GM23248 (cell line): ENCODE measurements around the gene KRTAP3-1. TPM values are rescaled to one million over a fixed set of nuclear protein-coding genes. Genes with fewer than 3 reads are reported as not detected.
"Not testable (repeated sequence)": the region's sequence is repeated elsewhere in the genome, so short reads cannot be mapped to it uniquely, and the experiment has no call there.

Experiments used
- DNase-seq: peaks from one replicate; pipeline ENCODE4 v3.0.0-alpha.2; 2015
- H2AFZ ChIP-seq: fragments of 200-600 bp; sonication (generic); 2 replicates; pipeline ENCODE4 v1.6.1; 2016; ENCODE audit warnings: antibody characterized with exemption
- H3F3A ChIP-seq: fragments of 200-600 bp; sonication (generic); 2 replicates; pipeline ENCODE4 v1.6.1; 2016; ENCODE audit warnings: mild to moderate bottlenecking, antibody characterized with exemption, mixed run types; ENCODE audit not compliant: insufficient read depth
- H3K27ac ChIP-seq: fragments of 200-600 bp; sonication (generic); 2 replicates; pipeline ENCODE4 v1.5.1; 2016; ENCODE audit warnings: mild to moderate bottlenecking
- H3K27me3 ChIP-seq: fragments of 200-600 bp; sonication (generic); replicated peaks from 2 replicates; pipeline ENCODE4 v1.6.1; 2016; ENCODE audit warnings: mild to moderate bottlenecking; ENCODE audit not compliant: insufficient read depth
- H3K36me3 ChIP-seq: fragments of 200-600 bp; sonication (generic); 2 replicates; pipeline ENCODE4 v1.6.1; 2016; ENCODE audit warnings: low read depth, mild to moderate bottlenecking
- H3K4me1 ChIP-seq: fragments of 200-600 bp; sonication (generic); 2 replicates; pipeline ENCODE4 v1.6.1; 2016; ENCODE audit warnings: mild to moderate bottlenecking; ENCODE audit not compliant: insufficient read depth
- H3K4me2 ChIP-seq: fragments of 200-600 bp; sonication (generic); one replicate; pipeline ENCODE4 v1.6.1; 2016; ENCODE audit warnings: mild to moderate bottlenecking; ENCODE audit not compliant: unreplicated experiment
- H3K4me3 ChIP-seq: fragments of 200-600 bp; sonication (generic); 2 replicates; pipeline ENCODE4 v1.5.1; 2016; ENCODE audit warnings: mild to moderate bottlenecking
- H3K79me2 ChIP-seq: fragments of 200-600 bp; sonication (generic); 2 replicates; pipeline ENCODE4 v1.6.1; 2016; ENCODE audit warnings: mild to moderate bottlenecking; ENCODE audit not compliant: insufficient read depth
- H3K9ac ChIP-seq: fragments of 200-600 bp; sonication (generic); 2 replicates; pipeline ENCODE4 v1.6.1; 2016; ENCODE audit warnings: mild to moderate bottlenecking
- H3K9me2 ChIP-seq: fragments of 200-600 bp; sonication (generic); 2 replicates; pipeline ENCODE4 v1.6.1; 2016; ENCODE audit warnings: mixed run types, mild to moderate bottlenecking, moderate library complexity; ENCODE audit not compliant: insufficient read depth
- H3K9me3 ChIP-seq: fragments of 200-600 bp; sonication (generic); one replicate; pipeline ENCODE4 v1.6.1; 2017; ENCODE audit warnings: low read depth
- H4K20me1 ChIP-seq: fragments of 200-600 bp; sonication (generic); 2 replicates; pipeline ENCODE4 v1.6.0; 2016; ENCODE audit not compliant: insufficient read depth
- EZH2 ChIP-seq: fragments of 200-600 bp; sonication (generic); IDR thresholded peaks from 2 replicates; pipeline ENCODE4 v1.6.1; 2018; ENCODE audit warnings: antibody characterized with exemption, mild to moderate bottlenecking; ENCODE audit not compliant: insufficient read depth, poor library complexity, severe bottlenecking
- EZH2phosphoT487 ChIP-seq: fragments of 200-600 bp; sonication (generic); IDR thresholded peaks from 2 replicates; pipeline ENCODE4 v1.6.1; 2018; ENCODE audit warnings: antibody characterized with exemption, moderate library complexity, mild to moderate bottlenecking, low read depth; ENCODE audit not compliant: insufficient read depth
- WGBS, 2 experiments: methylation state at CpG; one replicate each; pipeline ENCODE4 v1.1.6; 2015 to 2017; ENCODE audit warnings: low lambda C conversion rate in 2 of 2, low coverage in 1 of 2; ENCODE audit errors: missing lambda C conversion rate in 2 of 2; 5-methylcytosine and 5-hydroxymethylcytosine counted together
- in situ Hi-C: fragments of 300-500 bp; cut with MboI; formaldehyde crosslinking; loops from 2 replicates; pipeline ENCODE4 v1.15.0; 2020
- polyA plus RNA-seq: library from polyadenylated mRNA; unstranded; fragments of >200 nt; fragmentation: Nextera tagmentation; extraction: Ambion mirVana; gene quantifications from 2 replicates; pipeline ENCODE4 v1.2.1, GENCODE V29; 2016
- total RNA-seq: library from RNA; depleted of rRNA; stranded (reverse); fragments of >200 nt; shearing (Covaris generic); gene quantifications from 2 replicates; pipeline ENCODE4 v1.2.3, GENCODE V29; 2014

Gene KRTAP3-1
- total and polyA plus RNA-seq, 2 experiments from 2014 or later = not detected

- H3K27me3 ChIP-seq = no peaks in the 10 kb centered on the region
- no peak overlapping the region for H3K4me2 ChIP-seq
- in situ Hi-C loops = no loop called here
- DNase-seq = no peak
- TF ChIP-seq EZH2phosphoT487 = no peak
- no peak for TF ChIP-seq EZH2
- H3K4me3 ChIP-seq = no peak overlapping the region
- H3K9me2 ChIP-seq = no peaks in the 10 kb centered on the region
- H2AFZ ChIP-seq = no peak overlapping the region
- peaks cover 28% of the 10 kb centered on the region for H3K4me1 ChIP-seq
- H4K20me1 ChIP-seq = no peaks in the 10 kb centered on the region
- no peaks in the 10 kb centered on the region for H3K9me3 ChIP-seq
- peaks cover 10% of the 10 kb centered on the region for H3F3A ChIP-seq
- H3K79me2 ChIP-seq = no peaks in the 10 kb centered on the region
- H3K9ac ChIP-seq = no peak overlapping the region
- WGBS, 2 experiments = 97% methylated on average over 1 of the region's 1 CpG
- no peak overlapping the region for H3K27ac ChIP-seq
- H3K36me3 ChIP-seq = no peaks in the 10 kb centered on the region
These were observed 34.0 kb upstream of the KRTAP3-1 start for GRCh38 chr17:41042953-41043352.

- H3K9ac ChIP-seq, H3K9me3 ChIP-seq, in situ Hi-C loops, H3K9me2 ChIP-seq, H3K4me2 ChIP-seq, H3K27me3 ChIP-seq, H4K20me1 ChIP-seq, H3K4me3 ChIP-seq, H3F3A ChIP-seq, H3K36me3 ChIP-seq, H3K79me2 ChIP-seq: not testable (repeated sequence)
- 67 to 75% methylated on average over 14 of the region's 14 CpGs for WGBS, 2 experiments
- H3K27ac ChIP-seq = 0 out of 2 replicates have a peak within 1 kb of the TSS, but pooled peaks have one; percentile 15
- peak within 1 kb of the TSS; percentile 80 for H2AFZ ChIP-seq
- H3K4me1 ChIP-seq = peaks cover 34% of the 10 kb centered on the region
- DNase-seq = peak; percentile 68
These were observed 32.0 kb upstream of the KRTAP3-1 start, which contains the start of gene KRTAP1-1 for GRCh38 chr17:41040783-41041571. KRTAP1-1 (minus strand) TSS chr17:41041450; CDS start chr17:41041397, 53 bp downstream.

DNA sequence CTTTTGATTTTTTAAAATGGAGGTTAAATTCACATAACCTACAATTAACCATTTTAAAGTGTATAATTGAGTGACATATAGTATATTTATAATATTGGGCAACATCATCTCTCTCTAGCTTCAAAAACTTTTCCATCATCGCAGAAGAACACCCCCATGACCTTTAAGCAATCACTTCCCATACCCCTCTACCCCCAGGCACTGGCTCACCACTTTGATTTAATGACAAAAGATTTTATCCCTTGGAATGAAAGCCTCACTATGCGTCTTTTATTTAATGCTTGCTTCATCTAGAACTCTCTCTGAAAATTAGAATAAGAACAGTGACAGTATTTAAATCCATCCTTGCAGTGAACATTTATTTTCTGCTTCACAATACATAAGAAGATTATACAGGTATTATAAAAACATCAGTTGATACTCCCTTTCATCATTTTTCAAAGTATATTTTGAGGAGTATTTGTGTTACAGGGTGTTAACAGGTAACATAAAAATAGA is 29.0 kb upstream of the KRTAP3-1 start:
- H3K4me3 ChIP-seq = no peak overlapping the region
- H4K20me1 ChIP-seq = no peaks in the 10 kb centered on the region
- no peak for DNase-seq
- peaks cover 34% of the 10 kb centered on the region for H3K4me1 ChIP-seq
- no peak overlapping the region for H2AFZ ChIP-seq
- in situ Hi-C loops = no loop called here
- no peaks in the 10 kb centered on the region for H3K9me2 ChIP-seq
- H3K79me2 ChIP-seq = no peaks in the 10 kb centered on the region
- no peaks in the 10 kb centered on the region for H3K36me3 ChIP-seq
- H3K27ac ChIP-seq = no peak overlapping the region
- H3K4me2 ChIP-seq = no peak overlapping the region
- no peaks in the 10 kb centered on the region for H3K9me3 ChIP-seq
- H3F3A ChIP-seq = peaks cover 5% of the 10 kb centered on the region; the same call in 1 of the 2 replicates
- H3K9ac ChIP-seq = no peak overlapping the region
- 95 to 97% methylated on average over 2 of the region's 2 CpGs for WGBS, 2 experiments
- no peak for TF ChIP-seq EZH2phosphoT487
- no peak for TF ChIP-seq EZH2
- H3K27me3 ChIP-seq = no peaks in the 10 kb centered on the region

DNA sequence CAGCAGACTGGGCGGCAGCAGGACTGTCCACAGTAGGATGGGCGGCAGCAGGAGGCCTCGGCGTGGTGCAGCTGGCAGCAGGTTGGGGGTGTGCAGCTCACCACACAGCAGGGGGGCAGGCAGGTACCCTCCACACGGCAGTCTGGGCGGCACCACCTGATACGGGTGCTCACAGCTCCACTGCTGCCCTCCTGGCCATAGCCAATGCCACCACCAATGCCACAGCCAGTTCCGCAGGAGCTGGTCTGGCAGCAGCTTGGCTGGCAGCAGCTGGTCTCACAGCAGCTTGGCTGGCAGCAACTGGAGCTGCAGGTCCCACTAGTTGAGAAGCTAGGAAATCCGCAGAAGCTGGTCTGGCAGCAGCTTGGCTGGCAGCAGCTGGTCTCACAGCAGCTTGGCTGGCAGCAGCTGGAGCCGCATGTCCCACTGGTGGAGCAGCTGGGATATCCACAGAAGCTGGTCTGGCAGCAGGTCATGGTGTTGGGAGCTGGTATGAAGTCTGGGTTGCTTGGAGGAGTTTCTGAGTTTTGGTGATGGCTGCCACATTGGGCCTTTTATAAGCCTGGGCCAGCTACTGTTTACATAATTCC is 25.5 kb upstream of the KRTAP3-1 start, which contains the start of gene KRTAP1-3:
Gene KRTAP1-3 (minus strand): TSS at position 529 of the 590 bp plus-strand sequence. CDS start 53 bp downstream, at position 476.
- H2AFZ ChIP-seq = not testable (repeated sequence)

More for the DNA sequence above, 25.5 kb upstream of the KRTAP3-1 start, which contains the start of gene KRTAP1-3:
- H3K4me3 ChIP-seq, H4K20me1 ChIP-seq, H3K9me2 ChIP-seq, H3K27ac ChIP-seq, DNase-seq, H3K27me3 ChIP-seq, H3K79me2 ChIP-seq, H3K4me2 ChIP-seq, H3F3A ChIP-seq, H3K36me3 ChIP-seq, H3K9ac ChIP-seq, H3K9me3 ChIP-seq, in situ Hi-C loops: not testable (repeated sequence)
- 92 to 95% methylated on average over 9 to 10 of the region's 10 CpGs for WGBS, 2 experiments
- peaks cover 18% of the 10 kb centered on the region for H3K4me1 ChIP-seq
